GM12891 (cell line): ENCODE data around the gene IL1B.

Experiments
- POLR2A ChIP-seq: IDR thresholded peaks from 2 replicates; pipeline ENCODE4 v1.6.1; 2011; ENCODE audit warnings: low read depth, low read length, control low read depth
- POLR2AphosphoS5 ChIP-seq: IDR thresholded peaks from 2 replicates; pipeline ENCODE4 v1.6.1; 2011; ENCODE audit warnings: low read depth, low read length, control low read depth
- TAF1 ChIP-seq: IDR thresholded peaks from 2 replicates; pipeline ENCODE4 v1.6.1; 2011; ENCODE audit warnings: low read depth, low read length, control low read depth

DNA sequence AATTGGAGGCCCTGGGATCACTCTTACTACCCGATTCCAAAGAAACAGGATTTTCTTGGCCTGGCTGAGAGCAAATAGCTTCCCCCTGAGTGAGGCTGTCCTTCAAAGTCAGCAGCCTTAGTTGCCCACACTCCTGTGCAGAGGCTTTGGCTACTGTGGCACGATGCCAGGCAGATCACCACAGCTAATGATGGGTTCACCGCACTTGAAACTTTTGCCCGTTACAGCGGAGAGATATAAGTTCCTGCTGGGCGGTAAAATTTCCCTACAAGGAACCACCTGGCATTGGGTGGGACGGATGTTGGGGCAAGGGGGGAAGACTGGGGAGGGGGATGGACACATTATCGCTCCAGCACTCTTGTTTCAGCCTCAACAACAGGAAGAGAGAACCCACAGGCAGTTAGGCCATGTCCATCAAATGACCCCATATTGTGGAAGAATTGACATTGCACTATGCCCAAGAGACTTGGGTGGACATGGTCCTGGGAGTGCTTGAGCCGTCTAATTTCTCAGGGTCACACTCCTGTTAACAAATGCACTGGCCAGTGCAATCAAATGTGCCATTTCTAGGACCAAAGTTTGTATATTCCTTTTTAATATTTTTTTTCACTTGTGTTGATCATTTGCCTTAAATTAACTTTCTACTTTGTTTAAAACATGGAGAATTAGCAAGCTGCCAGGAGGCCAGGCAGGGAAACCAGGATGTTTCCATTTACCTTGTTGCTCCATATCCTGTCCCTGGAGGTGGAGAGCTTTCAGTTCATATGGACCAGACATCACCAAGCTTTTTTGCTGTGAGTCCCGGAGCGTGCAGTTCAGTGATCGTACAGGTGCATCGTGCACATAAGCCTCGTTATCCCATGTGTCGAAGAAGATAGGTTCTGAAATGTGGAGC lies 4.4 kb downstream of the IL1B start:
- TF ChIP-seq POLR2A = no peak
- TF ChIP-seq POLR2AphosphoS5 = no peak
- TF ChIP-seq TAF1 = no peak
